HS-27A (cell line): Measurements from ENCODE around the gene GPR143.

Experiments used
- DNase-seq: peaks from one replicate; pipeline ENCODE4 v3.0.0-alpha.2; 2012; ENCODE audit warnings: low read depth, missing footprints

GPR143 gene

DNA sequence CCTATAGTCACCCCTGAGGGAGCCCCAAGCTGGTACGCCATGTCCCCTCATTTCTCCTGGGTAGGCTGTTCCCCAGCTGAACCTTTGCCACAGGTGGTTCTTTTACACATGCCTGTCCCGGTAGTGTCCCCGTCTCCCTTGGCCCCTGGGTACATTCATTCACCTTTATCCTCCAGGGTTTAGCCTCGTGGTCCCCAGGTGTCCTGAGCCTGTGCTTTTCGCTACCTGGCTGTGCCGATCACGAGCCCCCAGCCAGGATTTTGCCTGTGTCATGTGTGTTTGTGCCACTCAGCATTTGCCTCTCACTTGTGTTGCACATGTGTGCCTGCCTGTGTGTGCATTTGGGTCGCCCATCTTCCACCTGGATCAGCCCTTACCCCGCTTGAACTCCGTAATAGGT lies 57.6 kb downstream of the GPR143 start:
- no peak for DNase-seq

DNA sequence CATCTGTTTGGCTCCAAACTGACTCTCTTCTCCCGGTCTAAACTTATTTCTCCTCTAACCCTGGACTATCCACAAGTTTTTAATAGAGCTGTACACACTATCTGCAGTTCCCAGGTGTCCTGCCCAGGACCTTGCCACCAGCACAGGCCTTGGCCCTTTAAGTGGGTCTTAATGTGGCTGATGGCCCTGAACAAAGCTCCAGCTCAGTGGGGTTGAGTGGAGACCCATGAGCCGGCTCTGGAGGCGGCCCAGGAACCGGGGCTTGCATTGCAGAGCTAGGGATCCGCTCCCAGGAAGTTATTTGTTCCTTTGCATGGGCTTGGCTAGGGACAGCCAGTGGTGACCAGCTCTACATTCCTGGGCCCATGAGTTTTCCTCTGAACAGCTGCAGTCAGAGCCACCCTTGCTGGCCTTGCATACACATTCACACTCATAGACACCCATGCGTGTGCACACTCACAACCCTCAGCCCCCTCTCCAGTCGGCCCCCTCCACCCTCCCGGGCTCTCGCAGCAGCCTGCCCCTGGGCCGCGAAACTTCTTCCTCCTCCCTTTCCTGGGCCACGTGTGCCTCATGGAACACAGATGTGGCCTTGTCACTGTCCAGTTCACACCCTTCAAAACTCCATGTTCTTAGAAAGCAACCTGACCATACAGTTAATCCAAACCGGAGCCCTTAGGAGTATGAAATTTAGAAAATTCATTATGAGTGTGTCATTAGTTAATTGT lies 58.2 kb downstream of the GPR143 start:
- no peak for DNase-seq

DNA sequence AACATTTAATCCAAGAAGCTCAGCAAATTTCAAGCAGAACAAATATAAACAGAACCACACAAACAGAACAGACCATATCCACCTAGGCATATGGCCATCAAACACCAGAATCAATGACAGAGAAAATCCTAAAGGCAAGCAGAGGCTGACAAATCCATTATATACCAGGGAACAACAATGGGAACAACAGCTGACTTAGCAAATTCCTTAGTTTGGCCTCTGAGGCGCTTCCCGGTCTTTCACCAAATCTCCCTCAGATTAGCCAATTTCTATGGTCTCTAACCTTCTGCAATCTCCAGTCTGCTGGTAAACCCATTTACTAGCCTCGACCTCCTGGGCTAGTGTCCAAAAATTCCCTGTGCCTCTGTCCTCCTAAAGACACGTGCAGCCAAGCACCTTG lies 59.2 kb downstream of the GPR143 start:
- DNase-seq = no peak

DNA sequence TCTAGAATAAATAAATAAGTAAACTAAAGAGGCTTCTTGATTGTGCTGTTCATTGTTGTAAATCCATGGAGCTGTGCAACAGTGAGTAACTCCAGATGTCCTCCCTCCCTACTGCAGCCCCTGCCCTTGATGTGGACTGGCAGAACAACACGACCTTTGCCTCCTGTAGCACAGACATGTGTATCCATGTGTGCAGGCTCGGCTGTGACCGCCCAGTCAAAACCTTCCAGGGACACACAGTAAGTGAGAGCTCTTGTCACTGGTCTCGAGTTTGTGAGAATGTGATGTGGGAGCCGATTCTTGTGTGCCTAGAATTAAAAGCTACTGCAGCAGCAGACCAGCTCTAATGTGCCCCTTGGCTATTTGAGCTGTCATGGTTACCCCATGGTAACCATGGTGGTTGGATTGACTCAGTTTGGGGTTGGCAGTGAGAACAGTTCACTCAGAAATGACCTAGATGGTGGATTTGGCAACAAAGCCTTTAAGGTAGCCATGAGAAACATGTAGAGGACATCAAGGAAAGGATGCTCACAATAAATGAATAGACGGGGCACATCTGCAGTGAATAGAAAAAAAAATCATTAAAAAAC lies 60.7 kb downstream of the GPR143 start:
- no peak for DNase-seq

DNA sequence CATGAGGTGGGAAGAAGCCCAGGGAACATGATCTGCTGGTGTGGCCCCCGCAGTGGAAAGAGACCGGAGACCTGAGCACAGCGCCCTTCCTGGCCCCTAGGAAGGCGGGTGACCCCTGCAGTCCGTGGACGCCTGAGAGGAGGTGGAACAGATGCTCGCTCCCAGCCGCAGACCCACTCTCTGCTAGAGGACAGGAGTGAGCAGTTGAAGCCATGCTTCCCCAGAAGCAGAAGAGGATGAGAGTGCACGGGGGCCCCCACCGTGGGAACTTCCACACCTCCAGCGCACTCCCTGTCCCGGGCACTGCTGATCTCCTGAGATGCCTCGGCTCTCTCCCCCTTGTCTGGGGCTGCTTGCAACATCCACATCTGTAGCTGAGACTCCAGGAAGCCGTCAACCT lies 62.2 kb downstream of the GPR143 start:
- no peak for DNase-seq

DNA sequence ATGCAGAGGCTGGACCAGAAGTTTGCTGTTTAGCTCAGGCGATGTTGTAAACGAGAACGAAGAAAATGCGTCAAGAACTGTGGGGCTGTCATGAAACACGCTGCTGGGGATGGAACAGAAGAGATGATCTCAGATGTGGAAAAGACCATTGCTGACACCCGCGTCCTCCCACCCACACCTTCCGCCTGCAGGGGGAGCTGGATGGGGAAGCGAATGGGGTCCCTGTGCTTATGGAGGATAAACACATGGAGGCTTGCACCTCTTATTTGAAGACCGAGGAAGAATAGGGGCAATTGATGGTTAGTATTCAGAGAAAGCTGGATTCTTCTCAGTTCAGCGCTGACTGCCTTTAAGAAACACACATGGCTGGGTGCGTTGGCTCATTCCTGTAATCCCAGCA lies 63.9 kb downstream of the GPR143 start:
- DNase-seq = no peak

DNA sequence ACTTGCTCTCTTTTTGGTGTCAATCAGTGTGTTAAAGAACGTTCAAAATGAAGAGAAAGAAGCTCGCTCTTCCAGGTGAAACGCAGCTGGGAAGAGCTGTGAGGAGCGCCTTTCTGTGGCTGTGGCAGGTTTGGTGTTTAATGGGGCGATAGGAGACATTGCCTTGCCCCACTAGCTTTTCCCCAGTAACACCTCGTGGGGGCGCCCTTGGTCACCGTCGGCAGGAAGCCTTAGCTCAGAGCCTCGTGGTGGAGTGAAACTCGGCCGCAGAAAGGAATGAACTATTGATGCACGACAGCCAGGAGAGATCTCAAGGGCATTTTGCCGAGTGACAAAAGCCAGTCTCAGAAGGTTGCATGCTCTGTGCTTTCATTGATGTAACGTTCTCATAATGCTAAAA lies 65.1 kb downstream of the GPR143 start:
- DNase-seq = no peak

DNA sequence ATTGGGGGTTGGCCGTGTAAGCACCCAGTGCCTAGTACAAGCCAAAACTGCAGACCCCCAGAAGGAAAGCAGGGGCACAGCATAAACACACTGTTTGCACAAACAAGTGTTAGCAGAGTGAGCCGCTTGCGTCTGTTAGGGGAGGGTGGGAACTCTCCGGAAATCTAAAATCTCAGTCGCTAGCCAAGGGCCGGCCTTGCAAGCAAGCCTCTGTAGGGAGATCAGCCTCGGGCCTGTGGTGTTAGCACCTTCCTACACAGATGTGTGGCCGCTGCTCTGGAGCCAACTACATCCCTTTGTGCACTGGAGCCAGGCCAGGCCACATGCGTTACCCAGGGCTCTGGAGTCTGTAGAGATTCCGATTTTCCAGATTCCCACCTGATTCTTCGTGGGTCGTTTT lies 67.1 kb downstream of the GPR143 start:
- DNase-seq = no peak

DNA sequence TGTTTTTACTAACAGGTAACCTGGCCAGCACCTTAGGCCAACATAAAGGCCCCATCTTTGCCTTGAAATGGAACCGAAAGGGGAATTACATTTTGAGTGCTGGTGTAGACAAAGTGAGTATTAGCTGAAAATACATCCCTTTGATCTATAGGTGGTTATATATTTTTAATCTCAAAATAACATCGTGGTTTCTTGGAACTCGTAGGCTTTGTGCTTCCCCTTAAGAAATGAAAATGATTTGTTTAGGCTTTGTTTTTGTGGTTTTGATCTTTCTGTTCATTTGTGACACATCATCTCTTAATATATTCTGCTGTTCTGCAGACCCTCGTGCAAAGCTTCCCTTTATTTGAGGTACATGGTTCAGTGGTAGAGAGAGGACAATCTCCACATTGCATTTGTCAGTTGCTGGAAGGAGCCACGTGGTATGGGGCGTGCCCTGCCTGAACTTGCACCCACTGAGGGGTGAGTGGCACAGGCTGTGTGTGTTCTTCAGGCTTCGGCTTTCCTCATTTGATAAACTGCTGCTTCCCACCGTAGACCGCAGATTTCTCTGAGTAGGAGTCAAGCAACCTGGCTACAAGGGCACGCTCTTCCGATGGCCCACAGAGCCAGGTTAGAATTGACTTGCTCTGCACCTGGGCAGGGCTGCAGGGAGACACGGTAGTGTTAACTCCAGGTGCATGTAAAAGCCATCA lies 72.2 kb downstream of the GPR143 start:
- DNase-seq = no peak

DNA sequence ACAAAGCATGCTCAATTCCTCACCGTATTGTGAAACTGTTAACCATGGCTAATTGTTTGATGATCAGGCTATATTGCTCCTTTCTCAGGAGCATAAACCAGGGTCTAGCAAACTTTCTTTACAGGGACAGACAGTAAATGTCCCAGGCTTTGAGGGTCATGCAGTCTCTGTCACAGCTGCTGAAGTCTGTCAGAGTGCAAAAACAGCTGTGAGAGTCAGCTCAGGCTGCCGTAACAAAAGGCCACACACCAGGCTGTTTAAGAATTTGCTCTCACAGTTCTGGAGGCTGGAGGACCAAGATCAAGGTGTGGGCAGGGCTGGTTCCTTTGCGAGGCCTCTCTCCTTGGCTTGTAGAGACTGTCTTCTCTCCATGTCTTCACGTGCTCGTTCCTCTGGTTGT lies 75.6 kb downstream of the GPR143 start:
- DNase-seq = no peak

DNA sequence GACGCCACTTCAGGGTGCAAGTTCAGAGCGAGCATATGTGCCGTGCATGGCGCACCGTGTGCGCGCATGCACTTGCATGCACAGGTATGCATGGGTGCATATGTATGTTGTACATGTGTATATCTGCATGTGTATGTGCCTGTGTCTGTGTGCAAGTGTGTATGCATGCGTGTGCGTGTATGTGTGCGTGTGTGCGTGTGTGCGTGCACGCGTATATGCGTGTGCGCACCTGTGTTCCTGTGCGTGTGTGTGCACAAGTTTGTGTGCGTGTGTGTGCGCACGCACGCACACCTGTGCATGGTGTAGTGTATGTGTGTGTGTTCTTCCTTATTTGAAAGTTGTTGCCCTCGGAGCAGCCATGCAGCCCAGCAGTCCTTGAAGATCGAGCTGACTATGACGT lies 76.8 kb downstream of the GPR143 start:
- no peak for DNase-seq

DNA sequence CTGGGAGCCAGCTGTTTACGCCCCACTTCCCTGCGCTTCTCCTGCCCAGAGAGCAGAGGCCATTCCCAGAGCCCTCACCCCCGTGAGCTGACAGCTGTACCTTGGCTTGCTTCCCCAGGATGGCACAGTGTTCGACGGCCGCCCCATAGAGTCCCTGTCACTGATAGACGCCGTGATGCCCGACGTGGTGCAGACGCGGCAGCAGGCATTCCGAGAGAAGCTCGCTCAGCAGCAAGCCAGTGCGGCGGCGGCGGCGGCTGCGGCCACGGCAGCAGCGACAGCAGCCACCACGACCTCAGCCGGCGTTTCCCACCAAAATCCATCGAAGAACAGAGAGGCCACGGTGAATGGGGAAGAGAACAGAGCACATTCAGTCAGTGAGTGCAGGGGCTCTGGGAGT lies 77.7 kb downstream of the GPR143 start:
- no peak for DNase-seq

DNA sequence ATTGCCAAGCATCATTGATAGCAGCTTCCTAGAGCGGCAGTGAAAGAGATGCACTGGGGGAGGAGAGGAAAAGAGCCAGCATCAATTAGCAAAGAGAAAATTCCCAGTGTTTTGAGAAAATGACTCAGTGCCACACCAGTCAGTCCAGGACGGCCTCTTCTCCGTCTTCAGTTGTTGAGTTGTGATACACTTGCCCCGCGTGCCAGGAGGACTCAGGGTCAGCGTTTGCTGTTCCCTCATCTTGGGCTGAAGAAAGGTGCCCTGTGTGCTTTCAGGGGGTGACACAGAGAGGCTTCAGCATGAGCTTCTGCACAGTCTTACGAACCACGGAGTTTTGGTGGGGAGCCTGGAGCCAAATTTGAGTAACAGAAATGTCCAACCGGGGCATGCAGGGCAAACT lies 82.3 kb downstream of the GPR143 start:
- no peak for DNase-seq

DNA sequence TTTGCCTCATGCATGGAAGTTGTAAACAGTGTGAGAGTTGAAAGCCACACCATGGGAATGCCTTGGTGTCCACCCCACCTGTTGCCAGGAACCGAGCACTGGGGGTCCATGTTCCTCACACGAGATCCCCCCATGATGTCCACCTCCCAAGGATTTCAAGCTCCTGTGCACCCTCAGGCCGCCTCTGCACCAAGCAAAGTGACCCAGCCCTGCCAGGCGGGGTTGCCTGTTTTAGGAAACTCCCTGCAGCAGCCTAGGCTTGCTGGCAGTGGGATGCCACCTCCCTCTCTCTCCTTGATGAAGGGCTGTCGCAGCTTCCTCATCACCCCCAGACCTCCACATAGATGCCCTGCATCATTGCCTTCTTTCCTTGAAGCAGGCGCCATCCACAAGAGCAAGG lies 82.8 kb downstream of the GPR143 start:
- DNase-seq = no peak

DNA sequence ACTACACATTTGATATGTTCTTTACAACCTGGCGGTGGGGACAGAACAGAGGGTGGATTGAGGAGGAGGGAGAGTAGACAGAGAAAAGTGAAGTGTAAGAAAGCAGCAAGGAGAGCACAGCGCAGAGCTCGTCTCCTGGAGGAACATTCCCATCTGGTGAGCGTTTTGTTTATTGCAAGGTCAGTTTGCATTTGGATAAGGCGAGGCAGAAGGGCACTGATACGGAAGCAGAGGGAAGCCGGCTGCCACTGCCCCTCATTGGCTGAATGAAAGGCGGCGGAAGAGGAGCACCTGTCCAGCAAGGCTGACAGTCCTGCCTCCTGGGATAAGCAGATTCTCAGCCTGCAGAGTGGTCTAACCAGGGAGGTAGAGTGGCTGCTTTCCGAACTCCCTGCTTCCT lies 83.2 kb downstream of the GPR143 start:
- DNase-seq = no peak

DNA sequence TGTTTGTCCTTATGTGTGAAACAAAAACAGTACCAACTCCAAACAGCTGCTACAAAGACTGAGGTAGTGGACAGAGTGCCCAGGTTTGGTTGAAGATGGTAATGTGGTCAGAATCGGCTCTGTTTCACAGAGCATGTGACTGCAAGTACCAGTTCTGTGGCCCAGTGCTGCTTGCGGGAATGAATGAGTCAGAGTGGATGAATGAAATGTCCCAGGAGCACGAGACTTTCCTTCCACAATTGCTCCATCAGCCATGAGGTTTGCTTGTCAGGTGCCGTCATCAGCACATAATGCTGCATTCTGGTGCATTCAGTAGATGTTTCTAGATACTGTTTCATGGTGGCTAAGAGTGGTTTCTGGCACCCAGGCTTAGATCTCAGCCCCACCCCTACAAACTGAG lies 84.2 kb downstream of the GPR143 start:
- no peak for DNase-seq

DNA sequence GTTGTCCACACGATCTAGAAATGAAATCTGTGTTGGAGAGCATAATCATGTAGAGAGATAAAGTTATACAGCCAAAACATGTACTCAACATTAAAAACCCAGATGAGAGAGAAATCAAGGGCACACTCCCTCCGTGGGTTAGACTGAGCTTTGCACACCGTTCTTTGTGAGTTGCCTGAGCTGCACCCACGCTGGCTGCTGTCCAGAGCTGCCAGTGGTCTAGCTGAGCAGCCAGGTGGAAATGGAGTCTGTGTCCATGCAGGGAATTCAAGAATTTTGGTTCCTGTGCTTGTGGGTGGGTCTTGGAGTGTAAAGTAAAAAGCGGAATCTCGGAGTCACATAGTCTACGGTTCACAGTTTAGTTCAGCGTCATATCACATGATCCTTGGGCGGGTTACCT lies 84.6 kb downstream of the GPR143 start:
- DNase-seq = no peak

DNA sequence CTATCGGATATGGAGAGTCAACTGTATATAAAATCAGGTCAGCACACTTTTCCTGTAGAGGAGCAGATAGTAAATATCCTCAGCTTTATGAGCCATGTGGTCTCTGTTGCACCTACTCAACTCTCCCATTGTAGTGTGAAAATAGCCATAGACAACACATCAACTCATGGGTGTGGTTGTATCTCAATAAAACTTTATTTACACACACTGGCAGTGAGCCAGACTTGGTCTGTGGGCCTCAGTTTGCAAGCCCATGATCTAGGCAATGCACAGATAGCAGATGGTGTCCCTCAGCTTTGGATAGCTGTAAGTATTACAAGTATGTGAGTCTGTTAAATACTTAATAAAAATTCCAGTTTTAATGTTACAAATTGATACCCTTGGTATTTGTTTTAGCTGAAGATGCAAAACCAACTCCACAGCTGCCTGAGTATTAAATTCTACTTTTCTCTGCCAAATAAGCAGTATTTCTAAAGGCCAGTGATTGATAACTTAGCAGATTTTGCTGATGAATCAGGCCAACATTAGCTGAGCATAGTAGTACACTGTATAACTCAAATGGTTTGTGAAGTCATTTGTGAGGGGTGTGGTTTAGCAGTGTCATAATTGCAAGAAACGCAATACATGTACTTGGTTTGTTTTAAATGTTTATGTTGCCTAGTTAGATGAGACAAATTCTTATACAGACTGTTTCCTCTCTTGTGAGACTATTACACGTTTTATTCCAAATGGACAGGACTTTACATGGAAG lies 87.3 kb downstream of the GPR143 start:
- DNase-seq = no peak

DNA sequence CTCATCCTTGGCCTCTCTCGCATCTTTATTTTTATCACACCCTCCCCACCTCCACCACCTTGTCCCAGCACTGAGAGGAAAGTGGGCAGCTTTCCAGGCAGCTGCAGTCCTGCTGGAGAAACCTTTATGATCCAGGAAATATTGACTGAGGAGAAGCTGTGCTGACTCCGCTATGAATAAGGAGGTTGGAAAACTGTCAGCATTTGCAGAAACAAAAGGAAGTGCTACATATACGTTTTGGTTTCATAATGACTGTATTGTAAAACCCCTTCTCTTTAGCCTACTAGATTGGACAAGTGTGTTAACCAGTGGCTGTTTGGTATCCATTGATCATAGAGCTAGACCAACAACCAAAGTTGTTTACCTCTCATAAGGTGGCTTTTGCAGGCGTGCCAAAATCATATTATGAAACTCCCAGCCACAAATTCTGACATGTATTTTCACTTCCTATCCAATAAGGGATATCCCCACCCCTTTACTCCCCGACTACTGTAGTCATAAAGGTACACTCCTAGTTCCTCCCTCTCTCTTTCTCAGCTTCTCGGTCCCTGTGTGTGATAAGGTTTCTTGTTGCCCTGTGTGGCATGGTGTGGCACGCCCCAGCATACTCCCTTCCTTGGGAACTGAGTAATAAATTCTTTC lies 88.4 kb downstream of the GPR143 start:
- no peak for DNase-seq

DNA sequence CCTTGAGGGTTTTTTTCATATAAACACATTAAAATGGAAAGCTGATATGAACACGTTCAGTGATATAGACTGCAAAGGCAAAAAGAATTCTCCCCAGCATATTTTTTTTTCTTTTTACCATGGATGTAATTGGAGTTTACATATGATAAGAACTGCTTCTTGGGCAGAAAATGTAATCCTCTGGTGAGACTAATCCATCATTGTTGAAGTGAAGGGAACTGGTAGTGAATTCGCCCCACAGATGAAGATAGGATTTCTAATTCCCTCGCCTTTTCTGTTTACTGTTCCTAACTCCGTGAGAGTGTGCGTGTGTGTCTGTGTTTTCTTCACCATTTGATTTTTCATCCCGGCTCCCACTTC lies 88.9 kb downstream of the GPR143 start:
- no peak for DNase-seq

DNA sequence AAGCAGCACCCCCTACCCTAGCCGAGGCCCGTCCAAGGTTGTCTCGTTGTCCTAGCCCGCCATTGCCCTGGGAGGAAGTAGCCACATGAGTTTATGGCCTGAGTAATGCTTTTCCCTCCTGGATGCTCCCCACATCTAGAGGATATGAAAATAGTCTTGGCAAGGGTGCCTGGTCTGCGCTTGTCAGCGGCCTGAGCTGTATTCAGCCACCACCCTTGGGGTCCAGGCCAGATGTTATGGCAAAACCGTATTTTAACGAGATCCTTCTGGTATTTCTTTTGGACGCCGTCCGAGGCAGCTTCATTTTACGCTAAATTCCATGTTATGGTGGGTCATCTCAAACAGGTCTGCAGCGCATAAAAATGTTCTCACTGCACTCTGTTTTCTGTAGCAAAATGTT lies 89.3 kb downstream of the GPR143 start:
- no peak for DNase-seq
